Measurements from ENCODE around the gene AGPAT2.

The AGPAT2 gene

GRCh38 chr9:136692185-136693134 is 5.2 kb upstream of the AGPAT2 start:
- TF ChIP-seq Cebpa-rat (IDR thresholded peaks at IDR 0.05) = no peak
- no peak overlapping the region for H3K9ac ChIP-seq

GRCh38 chr9:136691316-136692184 is 4.3 kb upstream of the AGPAT2 start:
- Histone ChIP-seq H3K27me3 (peaks cover 0 to 19% (median 0%) of the 10 kb centered on the region in 11 experiments; a peak in 4 of 22 replicates), H3K4me2 (peak overlapping the region; percentile 23 to 99 (median 74)), H3K36me3 (no peaks in the 10 kb centered on the region), H3K4me1 (peaks cover 57 to 87% (median 78%) of the 10 kb centered on the region in 10 experiments), H4K20me1 (peaks cover 0 to 7% (median 1%) of the 10 kb centered on the region in 11 experiments; a peak in 11 of 22 replicates), H3K9me3 (replicated peaks in 1 of 11) (no peaks in the 10 kb centered on the region), H3K9ac (peak overlapping the region in 6 of 11 experiments; percentile 4 to 56 (median 38); a peak in 7 of 22 replicates), H3K4me3 (no peak overlapping the region), H3K27ac (peak overlapping the region in 2 of 11 experiments; percentile 23 to 28; a peak in 2 of 22 replicates)
- TF ChIP-seq Cebpa-rat (IDR thresholded peaks at IDR 0.05) = no peak

More at GRCh38 chr9:136692185-136693134, 5.2 kb upstream of the AGPAT2 start:
- Histone ChIP-seq H3K4me2 (peak overlapping the region in 7 of 11 experiments; percentile 58 to 99 (median 81); a peak in 10 of 22 replicates), H3K4me3 (no peak overlapping the region), H3K27ac (no peak overlapping the region), H3K27me3 (peaks cover 0 to 19% (median 0%) of the 10 kb centered on the region in 11 experiments; a peak in 4 of 22 replicates), H4K20me1 (peaks cover 0 to 5% (median 0%) of the 10 kb centered on the region in 11 experiments; a peak in 3 of 22 replicates), H3K9me3 (replicated peaks in 1 of 11) (no peaks in the 10 kb centered on the region), H3K36me3 (no peaks in the 10 kb centered on the region), H3K4me1 (peaks cover 63 to 93% (median 85%) of the 10 kb centered on the region in 10 experiments)

GRCh38 chr9:136690806-136691261 is 3.6 kb upstream of the AGPAT2 start:
- TF ChIP-seq Cebpa-rat (IDR thresholded peaks at IDR 0.05) = no peak
- Histone ChIP-seq H3K36me3 (0 out of 22 replicates have a peak, but pooled peaks cover 0 to 2% (median 0%) of the 10 kb centered on the region in 11 experiments), H3K4me1 (peaks cover 53 to 83% (median 75%) of the 10 kb centered on the region in 10 experiments), H3K27me3 (peaks cover 0 to 13% (median 0%) of the 10 kb centered on the region in 11 experiments; a peak in 4 of 22 replicates), H3K27ac (peak overlapping the region in 5 of 11 experiments; percentile 16 to 23 (median 20); a peak in 3 of 22 replicates), H3K9me3 (replicated peaks in 1 of 11) (no peaks in the 10 kb centered on the region), H4K20me1 (peaks cover 2 to 14% (median 8%) of the 10 kb centered on the region in 11 experiments; a peak in 18 of 22 replicates), H3K4me2 (peak overlapping the region; percentile 23 to 99 (median 74)), H3K9ac (peak overlapping the region in 8 of 11 experiments; percentile 1 to 56 (median 37); a peak in 14 of 22 replicates), H3K4me3 (no peak overlapping the region)

GRCh38 chr9:136690104-136690805 is 3.0 kb upstream of the AGPAT2 start:
- peak overlapping the region in 8 of 11 experiments; percentile 1 to 56 (median 37); a peak in 13 of 22 replicates for H3K9ac ChIP-seq
- peak overlapping the region in 4 of 11 experiments; percentile 16 to 22 (median 20); a peak in 3 of 22 replicates for H3K27ac ChIP-seq
- H3K4me2 ChIP-seq = peak overlapping the region; percentile 23 to 99 (median 74); a peak in 21 of 22 replicates
- TF ChIP-seq Cebpa-rat (IDR thresholded peaks at IDR 0.05) = no peak
- H3K27me3 ChIP-seq = peaks cover 0 to 7% (median 0%) of the 10 kb centered on the region in 11 experiments; a peak in 1 of 22 replicates
- H3K4me3 ChIP-seq = no peak overlapping the region
- peaks cover 8 to 20% (median 14%) of the 10 kb centered on the region in 11 experiments; a peak in 21 of 22 replicates for H4K20me1 ChIP-seq
- H3K9me3 ChIP-seq (replicated peaks in 1 of 11) = no peaks in the 10 kb centered on the region
- H3K36me3 ChIP-seq = peaks cover 0 to 8% (median 0%) of the 10 kb centered on the region in 11 experiments; a peak in 3 of 22 replicates
- H3K4me1 ChIP-seq = peaks cover 54 to 83% (median 75%) of the 10 kb centered on the region in 10 experiments

GRCh38 chr9:136689108-136689460 is 1.8 kb upstream of the AGPAT2 start:
- Histone ChIP-seq H3K4me1 (peaks cover 63 to 83% (median 76%) of the 10 kb centered on the region in 10 experiments), H3K4me2 (peak overlapping the region; percentile 3 to 99 (median 94); a peak in 13 of 22 replicates)

GRCh38 chr9:136688274-136689107 is 1.2 kb upstream of the AGPAT2 start:
- no peaks in the 10 kb centered on the region for H3K9me3 ChIP-seq (replicated peaks in 1 of 11)
- no peak for TF ChIP-seq Cebpa-rat (IDR thresholded peaks at IDR 0.05)
- peak overlapping the region in 10 of 11 experiments; percentile 7 to 78 (median 66); a peak in 17 of 22 replicates for H3K27ac ChIP-seq
- H3K4me3 ChIP-seq = peak overlapping the region in 7 of 10 experiments; percentile 31 to 97 (median 57); a peak in 13 of 20 replicates
- H3K4me2 ChIP-seq = peak overlapping the region; percentile 85 to 99 (median 94)
- H3K27me3 ChIP-seq = peaks cover 0 to 7% (median 0%) of the 10 kb centered on the region in 11 experiments; a peak in 1 of 22 replicates
- H3K4me1 ChIP-seq = peaks cover 63 to 84% (median 77%) of the 10 kb centered on the region in 10 experiments
- peaks cover 25 to 37% (median 32%) of the 10 kb centered on the region in 11 experiments for H4K20me1 ChIP-seq
- peaks cover 0 to 26% (median 0%) of the 10 kb centered on the region in 11 experiments; a peak in 11 of 22 replicates for H3K36me3 ChIP-seq
- H3K9ac ChIP-seq = peak overlapping the region in 10 of 11 experiments; percentile 49 to 92 (median 62); a peak in 13 of 22 replicates

More at GRCh38 chr9:136689108-136689460, 1.8 kb upstream of the AGPAT2 start:
- Histone ChIP-seq H3K9ac (no peak overlapping the region), H3K4me3 (no peak overlapping the region), H3K36me3 (peaks cover 0 to 20% (median 0%) of the 10 kb centered on the region in 11 experiments; a peak in 10 of 22 replicates), H3K27me3 (peaks cover 0 to 7% (median 0%) of the 10 kb centered on the region in 11 experiments; a peak in 1 of 22 replicates), H4K20me1 (peaks cover 19 to 31% (median 26%) of the 10 kb centered on the region in 11 experiments; a peak in 21 of 22 replicates), H3K27ac (no peak overlapping the region), H3K9me3 (replicated peaks in 1 of 11) (no peaks in the 10 kb centered on the region)
- TF ChIP-seq Cebpa-rat (IDR thresholded peaks at IDR 0.05) = no peak

Measured in BLaER1 treated with 17β-estradiol and CSF1 and Interleukin-3, amounts not matched to agents 10 nM and 100 nM (cell line).